ENCODE results near the gene UXS1. TPM values are rescaled to one million over a fixed set of nuclear protein-coding genes. Genes with fewer than 3 reads are reported as not detected.

Gene UXS1
- total RNA-seq, 1 donor, result 24.0 TPM

GRCh38 chr2:106143495-106144215 lies 50.4 kb downstream of the UXS1 start:
- no peak overlapping the region for H3K4me3 ChIP-seq (ENCODE audit: low read depth, low read length)
- DNase-seq (ENCODE audit: low read depth), result no peak
- TF ChIP-seq CTCF (IDR thresholded peaks at IDR 0.05; ENCODE audit: insufficient read depth, low read length), result no peak

- no peak for TF ChIP-seq CTCF (IDR thresholded peaks at IDR 0.05; ENCODE audit: insufficient read depth, low read length)
- no peak for DNase-seq (ENCODE audit: low read depth)
- no peak overlapping the region for H3K4me3 ChIP-seq (ENCODE audit: low read depth, low read length)
These were observed 51.4 kb downstream of the UXS1 start for GRCh38 chr2:106142683-106143082.

- DNase-seq (ENCODE audit: low read depth), result no peak
- TF ChIP-seq CTCF (IDR thresholded peaks at IDR 0.05; ENCODE audit: insufficient read depth, low read length), result no peak
- no peak overlapping the region for H3K4me3 ChIP-seq (ENCODE audit: low read depth, low read length)
These were observed 53.2 kb downstream of the UXS1 start for GRCh38 chr2:106140913-106141312.

DNA sequence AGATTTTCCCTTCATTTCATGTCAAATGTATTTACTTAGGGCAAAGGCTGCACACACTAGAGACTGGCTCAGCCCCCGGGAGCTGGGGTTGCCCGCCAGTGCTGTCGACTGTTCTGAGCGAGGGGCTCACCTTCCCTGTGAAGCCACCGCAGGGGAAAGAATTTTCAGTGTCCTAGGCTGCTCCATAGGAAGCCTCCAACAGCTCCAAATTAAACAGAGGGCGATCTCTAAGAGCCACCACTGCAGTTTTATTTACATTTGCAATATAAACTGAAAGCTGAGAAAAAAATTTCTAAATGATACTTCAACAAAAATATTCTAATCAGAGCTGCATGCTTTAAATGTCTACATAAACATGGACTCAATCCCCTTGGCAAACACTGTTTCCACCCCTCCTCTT lies 54.0 kb downstream of the UXS1 start:
- no peak for DNase-seq (ENCODE audit: low read depth)
- no peak overlapping the region for H3K4me3 ChIP-seq (ENCODE audit: low read depth, low read length)
- TF ChIP-seq CTCF (IDR thresholded peaks at IDR 0.05; ENCODE audit: insufficient read depth, low read length), result no peak

DNA sequence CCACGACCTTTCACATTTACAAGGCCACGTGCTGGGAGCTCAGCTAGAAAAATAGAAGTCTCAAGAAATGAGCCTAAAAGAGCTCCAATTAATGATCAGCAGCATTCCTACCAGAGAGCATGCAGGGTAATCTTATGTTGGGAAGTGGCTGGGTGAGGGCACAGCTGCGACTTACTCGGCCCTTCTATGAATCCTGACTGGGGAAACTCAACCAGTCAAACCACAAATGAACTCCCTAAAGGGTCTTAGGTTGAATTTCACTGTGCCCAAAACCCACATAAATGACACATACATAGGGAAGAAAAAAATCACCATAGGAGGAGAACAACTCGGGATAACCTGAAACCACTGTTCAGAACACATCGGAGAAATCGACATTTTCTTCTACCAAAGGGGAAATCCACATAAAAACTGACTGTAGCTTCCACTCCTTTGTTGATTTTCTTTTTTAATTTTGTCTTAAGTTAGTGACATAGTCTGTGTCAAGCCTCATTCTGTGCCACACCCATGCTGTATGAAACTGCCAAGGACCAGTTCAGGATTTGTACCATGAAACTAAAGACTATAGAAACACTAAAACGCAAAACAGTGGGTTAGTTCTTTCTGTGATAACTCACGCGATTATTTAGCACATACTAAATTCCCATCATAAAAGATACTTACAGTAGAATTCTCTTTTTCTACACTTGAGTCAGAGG lies 54.7 kb downstream of the UXS1 start:
- no peak for DNase-seq (ENCODE audit: low read depth)
- no peak overlapping the region for H3K4me3 ChIP-seq (ENCODE audit: low read depth, low read length)
- no peak for TF ChIP-seq CTCF (IDR thresholded peaks at IDR 0.05; ENCODE audit: insufficient read depth, low read length)

DNA sequence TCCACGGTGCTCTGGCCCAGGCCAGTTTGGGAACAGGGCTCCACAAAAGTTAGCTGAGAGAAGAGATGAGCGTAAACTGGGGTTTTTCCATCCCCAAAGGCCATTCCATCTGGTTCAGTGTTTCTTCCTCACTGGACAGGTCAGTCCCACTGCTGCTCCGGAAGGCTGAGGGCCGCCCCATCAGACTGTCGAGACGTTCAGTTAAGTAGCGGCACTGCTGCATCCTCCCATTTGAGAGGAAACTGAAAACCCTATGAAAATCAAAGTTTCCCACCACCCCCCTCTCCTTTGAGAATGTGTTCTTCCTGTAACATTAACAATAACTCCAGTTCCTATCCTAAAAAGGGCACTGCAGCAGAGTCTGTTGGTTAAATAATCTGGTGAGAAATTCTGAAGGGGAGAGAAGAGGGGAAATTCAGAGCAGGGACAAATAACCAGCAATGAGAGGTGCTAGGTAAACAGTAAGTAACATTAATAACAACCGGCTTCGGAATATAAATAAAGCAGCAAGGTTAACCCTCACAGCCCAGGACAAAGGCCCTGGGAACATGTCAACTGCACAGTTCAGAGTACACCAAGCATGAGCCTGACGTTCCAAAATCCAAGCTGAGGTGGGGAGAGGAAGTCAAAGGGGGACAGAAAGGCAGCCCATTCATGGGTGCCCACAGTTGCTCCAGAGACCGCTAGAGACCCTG lies 55.4 kb downstream of the UXS1 start:
- TF ChIP-seq CTCF (IDR thresholded peaks at IDR 0.05; ENCODE audit: insufficient read depth, low read length), result no peak
- no peak overlapping the region for H3K4me3 ChIP-seq (ENCODE audit: low read depth, low read length)
- no peak for DNase-seq (ENCODE audit: low read depth)

All from fibroblast of the aortic adventitia (primary cell).